GM23338 (cell line): ENCODE data around the gene ERC2. TPM values are rescaled to one million over a fixed set of nuclear protein-coding genes. Genes with fewer than 3 reads are reported as not detected.

ENCODE experiments used
- ATAC-seq: fragments of 200-7000 bp; cut with Tn5 transposase; 3 replicates; pipeline ENCODE4 v1.9.1; 2020
- DNase-seq: peaks from one replicate; pipeline ENCODE4 v3.0.0-alpha.2; 2015; ENCODE audit warnings: low spot score
- H2AFZ ChIP-seq: fragments of 200-600 bp; sonication (generic); 2 replicates; pipeline ENCODE4 v1.8.0; 2016; ENCODE audit warnings: antibody characterized with exemption, mild to moderate bottlenecking, moderate library complexity
- H3F3A ChIP-seq: fragments of 200-600 bp; sonication (generic); replicated peaks from 2 replicates; pipeline ENCODE4 v1.8.0; 2017; ENCODE audit warnings: antibody characterized with exemption, mixed run types, low read depth
- H3K27ac ChIP-seq: fragments of 200-600 bp; sonication (generic); 2 replicates; pipeline ENCODE4 v1.6.1; 2016; ENCODE audit warnings: low read depth
- H3K27me3 ChIP-seq: fragments of 200-600 bp; sonication (generic); 2 replicates; pipeline ENCODE4 v1.8.0; 2016; ENCODE audit warnings: mild to moderate bottlenecking, mixed run types, moderate library complexity; ENCODE audit not compliant: insufficient read depth
- H3K36me3 ChIP-seq: fragments of 200-600 bp; sonication (generic); 2 replicates; pipeline ENCODE4 v1.8.0; 2016; ENCODE audit warnings: mild to moderate bottlenecking; ENCODE audit not compliant: insufficient read depth
- H3K4me1 ChIP-seq: fragments of 200-600 bp; sonication (generic); 2 replicates; pipeline ENCODE4 v1.8.0; 2016; ENCODE audit warnings: mild to moderate bottlenecking, moderate library complexity; ENCODE audit not compliant: insufficient read depth
- H3K4me2 ChIP-seq: fragments of 200-600 bp; sonication (generic); 2 replicates; pipeline ENCODE4 v1.7.1; 2017; ENCODE audit warnings: mixed run types
- H3K4me3 ChIP-seq: fragments of 200-600 bp; sonication (generic); 2 replicates; pipeline ENCODE4 v1.6.1; 2016; ENCODE audit warnings: mixed run types
- H3K79me2 ChIP-seq: fragments of 200-600 bp; sonication (generic); replicated peaks from 2 replicates; pipeline ENCODE4 v1.8.0; 2017; ENCODE audit warnings: mild to moderate bottlenecking; ENCODE audit not compliant: insufficient read depth
- H3K9me2 ChIP-seq: fragments of 200-600 bp; sonication (generic); 2 replicates; pipeline ENCODE4 v1.8.0; 2017; ENCODE audit not compliant: insufficient read depth
- H4K20me1 ChIP-seq: fragments of 200-600 bp; sonication (generic); replicated peaks from 2 replicates; pipeline ENCODE4 v1.8.0; 2017; ENCODE audit warnings: mild to moderate bottlenecking; ENCODE audit not compliant: insufficient read depth
- H3K27ac Mint-ChIP-seq: 2 replicates; pipeline ENCODE4 v1.8.0; 2020; ENCODE audit warnings: inconsistent platforms, mild to moderate bottlenecking, moderate library complexity, mixed read lengths
- H3K27me3 Mint-ChIP-seq: 3 replicates; pipeline ENCODE4 v1.8.0; 2022; ENCODE audit warnings: low read depth, mild to moderate bottlenecking, moderate library complexity, mixed read lengths, inconsistent platforms; ENCODE audit not compliant: insufficient read depth, poor library complexity
- H3K36me3 Mint-ChIP-seq: 3 replicates; pipeline ENCODE4 v1.8.0; 2021; ENCODE audit warnings: low read depth, mild to moderate bottlenecking, inconsistent platforms, moderate library complexity, mixed read lengths
- H3K4me1 Mint-ChIP-seq: 3 replicates; pipeline ENCODE4 v1.8.0; 2020; ENCODE audit warnings: mild to moderate bottlenecking, inconsistent platforms, mixed read lengths
- H3K4me3 Mint-ChIP-seq: 3 replicates; pipeline ENCODE4 v1.8.0; 2021; ENCODE audit warnings: moderate library complexity, mild to moderate bottlenecking, inconsistent platforms, mixed read lengths
- H3K9me3 Mint-ChIP-seq: 3 replicates; pipeline ENCODE4 v1.8.0; 2020; ENCODE audit warnings: moderate library complexity, mild to moderate bottlenecking, inconsistent platforms, mixed read lengths
- CREB1 ChIP-seq: fragments of 250-450 bp; sonication (Bioruptor Pico); IDR thresholded peaks from 2 replicates; pipeline ENCODE4 v1.5.0; 2020; ENCODE audit warnings: low read depth, mild to moderate bottlenecking, moderate library complexity
- EZH2 ChIP-seq: fragments of 200-600 bp; sonication (generic); IDR thresholded peaks from one replicate; pipeline ENCODE4 v1.8.0; 2017; ENCODE audit warnings: antibody characterized with exemption, mild to moderate bottlenecking, low read depth; ENCODE audit not compliant: unreplicated experiment
- EZH2phosphoT487 ChIP-seq: fragments of 200-600 bp; sonication (generic); IDR thresholded peaks from one replicate; pipeline ENCODE4 v1.8.1; 2018; ENCODE audit warnings: antibody characterized with exemption; ENCODE audit not compliant: unreplicated experiment
- JUNB ChIP-seq: IDR thresholded peaks from one replicate; pipeline ENCODE4 v1.6.1; 2016; ENCODE audit warnings: antibody characterized with exemption; ENCODE audit not compliant: unreplicated experiment
- POLR2AphosphoS5 ChIP-seq: IDR thresholded peaks from 2 replicates; pipeline ENCODE4 v1.6.1; 2016; ENCODE audit warnings: antibody characterized with exemption, low read depth
- STAT1 ChIP-seq: IDR thresholded peaks from one replicate; pipeline ENCODE4 v1.6.1; 2016; ENCODE audit warnings: antibody characterized with exemption; ENCODE audit not compliant: unreplicated experiment
- ZNF114 ChIP-seq: fragments of 250-450 bp; sonication (Bioruptor Pico); IDR thresholded peaks from 2 replicates; pipeline ENCODE4 v1.5.0; 2020; ENCODE audit warnings: mild to moderate bottlenecking, moderate library complexity
- polyA plus RNA-seq: library from polyadenylated mRNA; unstranded; fragments of >200 nt; fragmentation: Nextera tagmentation; extraction: Ambion mirVana; gene quantifications from 2 replicates; pipeline ENCODE4 v1.2.1, GENCODE V29; 2016
- total RNA-seq: library from RNA; depleted of rRNA; stranded (reverse); fragments of >200 nt; shearing (Covaris generic); gene quantifications from 2 replicates; pipeline ENCODE4 v1.2.3, GENCODE V29; 2014
- TF ChIP-seq, protein P1 (sequence below): IDR thresholded peaks from one replicate; pipeline ENCODE4 v1.6.1; 2018; ENCODE audit warnings: antibody characterized with exemption; ENCODE audit not compliant: unreplicated experiment
- TF ChIP-seq, protein P2 (sequence below), 2 experiments: fragments of 200-600 bp in 1 of 2; sonication (generic) in 1 of 2; conservative IDR thresholded peaks; 2 replicates each; pipeline versions ENCODE4 v1.5.1 to v1.6.1; 2016 to 2017; ENCODE audit warnings: antibody characterized with exemption in 2 of 2, low read depth in 2 of 2, mild to moderate bottlenecking in 2 of 2, moderate library complexity in 1 of 2
- TF ChIP-seq, protein P3 (sequence below): IDR thresholded peaks from 2 replicates; pipeline ENCODE4 v1.6.1; 2016; ENCODE audit warnings: antibody characterized with exemption

Gene ERC2
- total and polyA plus RNA-seq, 2 experiments from 2014 or later: 11.8 to 13.7 TPM

DNA sequence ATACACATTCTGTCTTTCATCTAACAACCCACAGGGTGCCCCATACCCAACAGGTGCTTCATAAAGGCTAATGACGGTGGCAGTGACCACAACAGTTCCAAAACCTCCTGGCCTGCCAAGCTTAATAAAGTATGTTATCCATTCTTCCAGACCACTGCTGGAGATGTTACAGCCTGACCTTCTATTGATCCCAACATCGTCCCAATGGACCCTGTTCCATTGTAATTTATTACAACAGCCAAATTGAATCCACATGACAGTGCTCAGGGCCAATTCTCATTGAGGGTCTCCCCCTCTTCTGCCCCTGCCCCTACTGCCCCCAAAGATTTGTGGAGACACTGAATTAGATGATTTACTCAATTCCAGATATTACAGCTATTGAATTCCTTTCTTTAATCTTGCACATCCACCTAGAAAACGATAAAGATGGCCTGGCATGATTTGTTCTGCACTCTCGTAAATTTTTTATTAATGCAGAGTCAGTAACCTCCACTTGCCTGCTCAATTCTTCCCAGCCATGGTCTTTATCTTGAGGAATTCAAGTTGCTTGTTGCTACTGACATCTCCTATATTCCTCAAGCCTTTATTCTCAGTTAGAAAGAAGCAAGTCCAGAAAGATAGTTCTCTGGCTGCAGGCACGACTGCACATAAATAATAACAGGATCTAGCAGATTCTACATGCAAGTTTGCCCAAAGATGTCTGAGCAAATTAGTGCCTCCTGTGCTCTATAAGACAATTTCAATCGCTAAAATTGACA is 407.6 kb downstream of the ERC2 start:
- Mint-ChIP-seq H3K4me1 (peaks cover 12% of the 10 kb centered on the region), H3K27ac (no peak overlapping the region), H3K4me3 (no peak overlapping the region), H3K9me3 (0 out of 3 replicates have a peak, but pooled peaks cover 2% of the 10 kb centered on the region), H3K27me3 (peaks cover 1% of the 10 kb centered on the region), H3K36me3 (no peaks in the 10 kb centered on the region)
- TF ChIP-seq EZH2: no peak
- TF ChIP-seq EZH2phosphoT487: no peak
- TF ChIP-seq, protein P1, sequence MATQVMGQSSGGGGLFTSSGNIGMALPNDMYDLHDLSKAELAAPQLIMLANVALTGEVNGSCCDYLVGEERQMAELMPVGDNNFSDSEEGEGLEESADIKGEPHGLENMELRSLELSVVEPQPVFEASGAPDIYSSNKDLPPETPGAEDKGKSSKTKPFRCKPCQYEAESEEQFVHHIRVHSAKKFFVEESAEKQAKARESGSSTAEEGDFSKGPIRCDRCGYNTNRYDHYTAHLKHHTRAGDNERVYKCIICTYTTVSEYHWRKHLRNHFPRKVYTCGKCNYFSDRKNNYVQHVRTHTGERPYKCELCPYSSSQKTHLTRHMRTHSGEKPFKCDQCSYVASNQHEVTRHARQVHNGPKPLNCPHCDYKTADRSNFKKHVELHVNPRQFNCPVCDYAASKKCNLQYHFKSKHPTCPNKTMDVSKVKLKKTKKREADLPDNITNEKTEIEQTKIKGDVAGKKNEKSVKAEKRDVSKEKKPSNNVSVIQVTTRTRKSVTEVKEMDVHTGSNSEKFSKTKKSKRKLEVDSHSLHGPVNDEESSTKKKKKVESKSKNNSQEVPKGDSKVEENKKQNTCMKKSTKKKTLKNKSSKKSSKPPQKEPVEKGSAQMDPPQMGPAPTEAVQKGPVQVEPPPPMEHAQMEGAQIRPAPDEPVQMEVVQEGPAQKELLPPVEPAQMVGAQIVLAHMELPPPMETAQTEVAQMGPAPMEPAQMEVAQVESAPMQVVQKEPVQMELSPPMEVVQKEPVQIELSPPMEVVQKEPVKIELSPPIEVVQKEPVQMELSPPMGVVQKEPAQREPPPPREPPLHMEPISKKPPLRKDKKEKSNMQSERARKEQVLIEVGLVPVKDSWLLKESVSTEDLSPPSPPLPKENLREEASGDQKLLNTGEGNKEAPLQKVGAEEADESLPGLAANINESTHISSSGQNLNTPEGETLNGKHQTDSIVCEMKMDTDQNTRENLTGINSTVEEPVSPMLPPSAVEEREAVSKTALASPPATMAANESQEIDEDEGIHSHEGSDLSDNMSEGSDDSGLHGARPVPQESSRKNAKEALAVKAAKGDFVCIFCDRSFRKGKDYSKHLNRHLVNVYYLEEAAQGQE: no peak
- TF ChIP-seq POLR2AphosphoS5: no peak
- no peak for TF ChIP-seq STAT1
- no peak for TF ChIP-seq ZNF114 (CRISPR knock-in tag)
- Histone ChIP-seq H3K9me2 (no peaks in the 10 kb centered on the region), H3K27me3 (no peaks in the 10 kb centered on the region), H4K20me1 (no peaks in the 10 kb centered on the region), H3K36me3 (no peaks in the 10 kb centered on the region), H3F3A (no peaks in the 10 kb centered on the region), H3K4me2 (no peak overlapping the region), H3K27ac (no peak overlapping the region), H3K4me3 (no peak overlapping the region), H3K4me1 (no peaks in the 10 kb centered on the region; the same call in 1 of the 2 replicates), H3K79me2 (no peaks in the 10 kb centered on the region), H2AFZ (no peak overlapping the region)
- no peak for DNase-seq
- no peak for ATAC-seq

GRCh38 chr3:56059731-56060130 is 408.5 kb downstream of the ERC2 start:
- ATAC-seq: no peak
- peaks cover 22% of the 10 kb centered on the region for H3K4me1 Mint-ChIP-seq

More at GRCh38 chr3:56059731-56060130, 408.5 kb downstream of the ERC2 start:
- H3K9me3 Mint-ChIP-seq: no peaks in the 10 kb centered on the region
- no peaks in the 10 kb centered on the region for H3K27me3 ChIP-seq
- H3K27me3 Mint-ChIP-seq: peaks cover 1% of the 10 kb centered on the region
- H3K9me2 ChIP-seq: no peaks in the 10 kb centered on the region
- no peak overlapping the region for H2AFZ ChIP-seq
- H3K36me3 ChIP-seq: no peaks in the 10 kb centered on the region
- H3K79me2 ChIP-seq: no peaks in the 10 kb centered on the region
- H3K27ac ChIP-seq: no peak overlapping the region
- H3F3A ChIP-seq: no peaks in the 10 kb centered on the region
- DNase-seq: no peak
- H3K27ac Mint-ChIP-seq: no peak overlapping the region
- H4K20me1 ChIP-seq: no peaks in the 10 kb centered on the region
- TF ChIP-seq CREB1 (CRISPR knock-in tag) (no peak), JUNB (no peak), EZH2phosphoT487 (no peak), EZH2 (no peak), POLR2AphosphoS5 (no peak), STAT1 (no peak)
- TF ChIP-seq, protein P1: no peak
- TF ChIP-seq, protein P2, sequence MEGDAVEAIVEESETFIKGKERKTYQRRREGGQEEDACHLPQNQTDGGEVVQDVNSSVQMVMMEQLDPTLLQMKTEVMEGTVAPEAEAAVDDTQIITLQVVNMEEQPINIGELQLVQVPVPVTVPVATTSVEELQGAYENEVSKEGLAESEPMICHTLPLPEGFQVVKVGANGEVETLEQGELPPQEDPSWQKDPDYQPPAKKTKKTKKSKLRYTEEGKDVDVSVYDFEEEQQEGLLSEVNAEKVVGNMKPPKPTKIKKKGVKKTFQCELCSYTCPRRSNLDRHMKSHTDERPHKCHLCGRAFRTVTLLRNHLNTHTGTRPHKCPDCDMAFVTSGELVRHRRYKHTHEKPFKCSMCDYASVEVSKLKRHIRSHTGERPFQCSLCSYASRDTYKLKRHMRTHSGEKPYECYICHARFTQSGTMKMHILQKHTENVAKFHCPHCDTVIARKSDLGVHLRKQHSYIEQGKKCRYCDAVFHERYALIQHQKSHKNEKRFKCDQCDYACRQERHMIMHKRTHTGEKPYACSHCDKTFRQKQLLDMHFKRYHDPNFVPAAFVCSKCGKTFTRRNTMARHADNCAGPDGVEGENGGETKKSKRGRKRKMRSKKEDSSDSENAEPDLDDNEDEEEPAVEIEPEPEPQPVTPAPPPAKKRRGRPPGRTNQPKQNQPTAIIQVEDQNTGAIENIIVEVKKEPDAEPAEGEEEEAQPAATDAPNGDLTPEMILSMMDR (conservative IDR thresholded peaks at IDR 0.05; ENCODE audit: low read depth in 2 of 2): no peak
- TF ChIP-seq, protein P3, sequence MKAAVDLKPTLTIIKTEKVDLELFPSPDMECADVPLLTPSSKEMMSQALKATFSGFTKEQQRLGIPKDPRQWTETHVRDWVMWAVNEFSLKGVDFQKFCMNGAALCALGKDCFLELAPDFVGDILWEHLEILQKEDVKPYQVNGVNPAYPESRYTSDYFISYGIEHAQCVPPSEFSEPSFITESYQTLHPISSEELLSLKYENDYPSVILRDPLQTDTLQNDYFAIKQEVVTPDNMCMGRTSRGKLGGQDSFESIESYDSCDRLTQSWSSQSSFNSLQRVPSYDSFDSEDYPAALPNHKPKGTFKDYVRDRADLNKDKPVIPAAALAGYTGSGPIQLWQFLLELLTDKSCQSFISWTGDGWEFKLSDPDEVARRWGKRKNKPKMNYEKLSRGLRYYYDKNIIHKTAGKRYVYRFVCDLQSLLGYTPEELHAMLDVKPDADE: no peak
- peaks cover 5% of the 10 kb centered on the region; the same call in 1 of the 2 replicates for H3K4me1 ChIP-seq
- no peak overlapping the region for H3K4me2 ChIP-seq
- H3K36me3 Mint-ChIP-seq: no peaks in the 10 kb centered on the region
- H3K4me3 ChIP-seq: no peak overlapping the region
- no peak overlapping the region for H3K4me3 Mint-ChIP-seq
